GM12801 (cell line): Measurements from ENCODE around the gene HSPA14.

Experiments used
- TF ChIP-seq, protein P1 (sequence below): IDR thresholded peaks from one replicate; pipeline ENCODE4 v1.5.1; 2011; ENCODE audit warnings: control low read depth; ENCODE audit not compliant: insufficient read length; ENCODE audit errors: extremely low read depth

The HSPA14 gene

DNA sequence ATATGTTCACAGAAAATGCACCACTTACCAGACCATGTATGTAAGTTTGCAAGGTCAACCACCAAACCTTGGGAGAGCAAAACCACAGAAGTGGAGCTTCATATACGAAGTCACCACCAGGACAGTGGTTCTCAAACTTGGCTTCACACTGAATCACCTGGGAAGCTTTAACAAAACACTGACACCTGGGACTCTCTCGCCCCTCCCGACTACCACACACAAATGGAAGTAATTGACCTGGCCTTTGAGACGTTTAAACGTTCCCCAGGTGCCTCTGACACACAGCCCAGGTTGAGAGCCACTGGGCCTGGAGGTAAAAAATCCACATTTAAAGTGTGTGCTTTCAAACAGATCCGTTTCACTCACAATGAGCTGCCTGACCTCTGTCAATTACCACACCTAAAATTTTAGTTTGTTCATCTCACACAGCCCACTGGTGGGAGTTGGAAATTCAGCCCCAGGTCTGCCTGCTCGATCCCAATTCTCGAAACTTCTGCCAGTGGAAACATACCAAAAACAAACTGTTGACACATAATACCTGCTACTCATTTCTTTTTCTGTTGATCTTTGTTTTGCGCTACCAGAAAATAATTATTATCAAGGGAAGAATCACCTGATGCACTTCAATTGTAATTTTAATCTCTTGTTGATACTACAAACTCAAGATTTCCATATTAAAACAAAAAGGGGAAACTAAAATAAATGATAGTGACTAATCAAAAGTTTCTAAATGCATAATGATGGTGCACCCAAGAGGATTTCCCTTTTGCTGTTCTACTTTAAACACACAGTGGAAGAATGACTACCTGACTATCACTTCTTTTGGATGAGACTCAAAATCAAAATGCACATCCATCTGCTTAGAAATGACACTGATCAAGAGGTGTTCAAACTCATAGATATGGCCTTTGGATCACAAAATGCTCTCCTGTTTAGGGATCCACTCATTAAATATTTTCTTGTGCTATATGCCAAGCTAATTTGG is 26.8 kb upstream of the HSPA14 start:
- TF ChIP-seq, protein P1, sequence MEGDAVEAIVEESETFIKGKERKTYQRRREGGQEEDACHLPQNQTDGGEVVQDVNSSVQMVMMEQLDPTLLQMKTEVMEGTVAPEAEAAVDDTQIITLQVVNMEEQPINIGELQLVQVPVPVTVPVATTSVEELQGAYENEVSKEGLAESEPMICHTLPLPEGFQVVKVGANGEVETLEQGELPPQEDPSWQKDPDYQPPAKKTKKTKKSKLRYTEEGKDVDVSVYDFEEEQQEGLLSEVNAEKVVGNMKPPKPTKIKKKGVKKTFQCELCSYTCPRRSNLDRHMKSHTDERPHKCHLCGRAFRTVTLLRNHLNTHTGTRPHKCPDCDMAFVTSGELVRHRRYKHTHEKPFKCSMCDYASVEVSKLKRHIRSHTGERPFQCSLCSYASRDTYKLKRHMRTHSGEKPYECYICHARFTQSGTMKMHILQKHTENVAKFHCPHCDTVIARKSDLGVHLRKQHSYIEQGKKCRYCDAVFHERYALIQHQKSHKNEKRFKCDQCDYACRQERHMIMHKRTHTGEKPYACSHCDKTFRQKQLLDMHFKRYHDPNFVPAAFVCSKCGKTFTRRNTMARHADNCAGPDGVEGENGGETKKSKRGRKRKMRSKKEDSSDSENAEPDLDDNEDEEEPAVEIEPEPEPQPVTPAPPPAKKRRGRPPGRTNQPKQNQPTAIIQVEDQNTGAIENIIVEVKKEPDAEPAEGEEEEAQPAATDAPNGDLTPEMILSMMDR = no peak

DNA sequence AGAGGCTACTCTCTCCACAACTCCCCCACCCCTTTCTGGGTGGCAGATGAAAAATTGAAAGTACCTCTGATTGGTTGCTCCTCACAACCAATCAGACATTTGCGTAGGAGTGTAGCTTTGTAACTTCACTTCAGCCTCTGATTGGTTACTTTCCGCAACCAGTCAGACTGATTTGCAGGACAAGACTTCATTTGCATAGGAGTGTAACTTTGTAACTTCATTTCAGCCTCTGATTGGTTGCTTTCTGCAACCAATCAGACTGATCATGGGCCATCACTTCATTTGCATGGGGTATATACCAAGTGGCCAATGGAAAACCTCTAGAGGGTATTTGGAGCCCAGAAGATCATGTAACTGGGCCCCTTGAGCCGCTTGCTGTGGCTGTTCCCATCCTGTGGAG is 25.8 kb upstream of the HSPA14 start:
- TF ChIP-seq, protein P1 = no peak

DNA sequence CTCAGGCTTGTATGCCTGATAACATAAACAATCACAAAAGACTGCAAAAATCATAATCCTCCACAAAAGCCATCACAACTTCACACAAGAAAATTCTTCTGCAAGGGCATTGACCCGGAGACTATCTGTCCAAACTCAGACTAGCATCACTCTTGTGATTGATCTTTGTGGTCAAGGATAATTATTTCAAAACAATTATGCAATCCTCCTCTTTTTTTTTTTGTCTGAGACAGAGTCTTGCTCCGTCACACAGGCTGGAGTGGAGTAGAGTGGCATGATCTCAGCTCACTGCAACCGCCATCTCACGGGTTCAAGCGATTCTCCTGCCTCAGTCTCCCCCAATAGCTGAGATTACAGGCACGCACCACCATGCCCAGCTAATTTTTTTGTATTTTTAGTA is 22.4 kb upstream of the HSPA14 start:
- TF ChIP-seq, protein P1 = no peak

DNA sequence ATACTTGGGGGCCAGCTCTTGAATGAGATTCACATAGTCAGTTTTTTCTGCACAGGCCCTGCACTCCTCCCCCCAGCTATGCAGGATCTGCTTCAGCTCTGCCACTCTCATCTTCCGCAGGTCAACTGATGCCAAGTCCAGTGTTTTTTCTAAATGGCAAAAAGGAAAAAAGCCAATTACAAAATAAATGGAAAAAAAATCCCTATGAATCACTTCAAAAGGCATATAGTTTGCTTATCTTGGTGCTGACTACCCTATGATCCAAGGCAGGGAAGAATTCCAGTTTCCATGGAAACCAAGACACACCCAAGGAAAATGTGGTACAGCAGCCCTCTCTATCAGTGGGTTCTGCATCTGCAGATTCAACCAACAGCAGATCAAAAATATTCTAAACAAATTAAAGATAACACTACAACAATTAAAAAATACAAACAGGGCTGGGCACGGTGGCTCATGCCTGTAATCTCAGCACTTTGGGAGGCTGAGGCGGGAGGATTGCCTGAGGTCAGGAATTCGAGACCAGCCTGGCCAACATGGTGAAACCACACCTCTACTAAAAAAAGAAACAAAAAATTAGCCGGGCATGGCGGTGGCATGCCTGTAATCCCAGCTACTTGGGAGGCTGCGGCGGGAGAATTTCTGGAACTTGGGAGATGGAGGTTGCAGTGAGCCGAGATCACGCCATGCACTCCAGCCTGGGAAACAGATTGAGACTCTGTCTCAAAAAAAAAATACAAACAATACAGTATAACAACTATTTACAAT is 17.9 kb upstream of the HSPA14 start:
- TF ChIP-seq, protein P1 = no peak

GRCh38 chr10:14820775-14821154 is 17.3 kb upstream of the HSPA14 start:
- TF ChIP-seq, protein P1 = no peak

- TF ChIP-seq, protein P1 = no peak
These were observed 16.3 kb upstream of the HSPA14 start for GRCh38 chr10:14821635-14822375.
